Right ventricle myocardium inferior (tissue), 1 donor: Measurements from ENCODE around the gene ATL1. TPM values are rescaled to one million over a fixed set of nuclear protein-coding genes. Genes with fewer than 3 reads are reported as not detected.
"Not testable (repeated sequence)": the region's sequence is repeated elsewhere in the genome, so short reads cannot be mapped to it uniquely, and the experiment has no call there.

ENCODE experiments used
- ATAC-seq: fragments of 200-7000 bp; cut with Tn5 transposase; one replicate; pipeline ENCODE4 v1.9.1; 2020; ENCODE audit warnings: mild to moderate bottlenecking, moderate library complexity
- DNase-seq: peaks from one replicate; pipeline ENCODE4 v3.0.0; 2021; ENCODE audit errors: missing footprints
- intact Hi-C: fragments of 100-400 bp; cut with DNase I; formaldehyde crosslinking; loops from one replicate; pipeline ENCODE4 v1.11.0; 2022
- total RNA-seq: library from RNA; stranded (reverse); fragmentation: NEBNext Ultra II Directional; extraction: Animal tissue kit (Norgen Biotek cat#: 25700); gene quantifications from one replicate; pipeline ENCODE4 v1.2.1, GENCODE V29; 2021
- donor health status: DM: no; HTN: yes; CAD: no; lungs with severe emphysema.

ATL1 gene
- total RNA-seq, 1 donor from 2014 or later = 1.1 TPM

DNA sequence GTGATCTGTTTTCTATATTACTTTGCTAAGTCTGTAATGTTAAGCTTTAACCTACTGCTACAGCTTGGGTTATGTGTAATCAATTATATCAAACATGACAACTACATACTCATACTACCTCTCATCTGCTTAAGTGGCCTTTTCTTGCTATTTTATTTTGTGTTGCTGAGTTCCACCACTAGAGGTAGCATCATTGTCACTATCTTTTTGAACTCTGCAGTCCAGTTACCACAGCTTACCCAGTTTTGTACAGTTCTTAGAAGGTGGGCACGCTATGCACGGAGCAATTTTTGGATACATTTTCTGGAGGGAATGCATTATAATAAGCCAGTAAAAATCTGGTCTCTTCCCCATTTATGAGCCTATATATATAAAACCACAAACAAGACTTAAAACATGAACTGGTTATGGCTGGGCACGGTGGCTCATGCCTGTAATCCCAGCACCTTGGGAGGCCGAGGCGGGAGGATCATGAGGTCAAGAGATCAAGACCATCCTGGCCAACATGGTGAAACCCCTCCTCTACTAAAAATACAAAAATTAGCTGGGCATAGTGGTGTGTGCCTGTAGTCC is 59.7 kb downstream of the ATL1 start:
- intact Hi-C loops = loop anchor here (5.0 kb wide), 1 partner anchor 158 kb away; no protein-coding TSS in a partner anchor
- ATAC-seq = no peak
- DNase-seq = no peak

DNA sequence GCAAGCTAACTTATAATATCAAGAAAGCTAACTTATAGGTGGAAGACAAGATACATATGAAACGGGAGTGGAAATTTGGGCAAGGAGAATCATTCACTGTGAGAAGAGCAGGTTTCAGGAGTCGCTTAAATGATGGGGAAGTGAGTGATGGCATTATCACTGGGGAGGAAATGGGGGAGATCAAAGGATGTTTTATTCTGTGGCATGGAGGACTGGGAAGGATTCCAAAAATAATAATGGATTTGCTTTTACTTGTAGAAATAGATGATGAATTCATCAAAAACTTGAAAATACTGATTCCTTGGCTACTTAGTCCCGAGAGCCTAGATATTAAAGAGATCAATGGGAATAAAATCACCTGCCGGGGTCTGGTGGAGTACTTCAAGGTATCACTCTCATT is 60.4 kb downstream of the ATL1 start:
- DNase-seq (no peak), ATAC-seq (no peak)
- intact Hi-C loops = no loop called here

DNA sequence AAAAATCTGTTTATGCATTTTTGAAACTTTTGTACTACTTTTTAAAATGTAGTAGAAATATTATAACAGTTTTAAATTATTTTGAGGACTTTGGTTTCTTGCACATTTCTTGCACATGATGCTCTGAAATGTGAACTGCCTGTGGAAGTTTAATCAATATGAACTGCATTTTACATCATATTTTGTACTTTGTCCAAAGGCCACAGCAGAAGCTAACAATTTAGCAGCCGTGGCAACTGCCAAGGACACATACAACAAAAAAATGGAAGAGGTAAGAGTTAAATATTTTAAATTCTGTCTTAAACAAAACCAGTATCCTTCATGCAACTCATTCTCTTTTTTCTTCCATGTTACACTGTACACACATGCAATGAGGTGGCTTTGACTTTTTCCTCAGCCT is 63.0 kb downstream of the ATL1 start:
- intact Hi-C loops = no loop called here
- ATAC-seq (no peak), DNase-seq (no peak)

DNA sequence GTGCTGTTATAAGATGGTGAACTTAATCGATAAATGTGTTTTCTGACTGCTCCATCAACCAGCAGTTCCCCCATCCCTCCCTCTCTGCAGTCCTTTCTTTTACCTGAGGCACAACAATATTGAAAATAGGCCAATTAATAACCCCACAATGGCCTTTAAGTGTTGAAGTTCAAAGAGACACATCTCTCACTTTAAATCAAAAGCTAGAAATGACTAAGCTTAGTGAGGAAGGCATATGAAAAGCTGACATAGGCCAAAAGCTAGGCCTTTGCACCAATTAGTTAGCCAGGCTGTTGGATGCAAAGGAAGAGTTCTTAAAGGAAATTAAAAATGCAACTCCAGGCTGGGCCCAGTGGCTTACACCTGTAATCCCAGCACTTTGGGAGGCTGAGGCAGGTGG is 64.5 kb downstream of the ATL1 start:
- ATAC-seq (no peak), DNase-seq (no peak)
- intact Hi-C loops = no loop called here

DNA sequence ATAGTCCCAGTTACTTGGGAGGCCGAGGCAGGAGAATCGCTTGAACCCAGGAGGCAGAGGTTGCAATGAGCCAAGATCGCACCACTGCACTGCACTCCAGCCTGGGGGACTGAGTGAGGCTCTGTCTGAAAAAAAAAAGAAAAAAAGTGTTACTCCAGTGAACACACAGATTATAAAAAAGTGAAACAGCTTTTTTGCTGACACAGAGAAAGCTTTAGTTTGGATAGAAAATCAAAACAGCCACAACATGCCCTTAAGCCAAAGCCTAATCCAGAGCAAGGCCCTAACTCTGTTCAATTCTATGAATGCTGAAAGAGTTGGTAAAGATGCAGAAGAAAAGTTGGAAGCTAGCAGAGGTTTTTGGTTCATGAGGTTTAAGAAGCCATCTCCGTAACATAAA is 65.0 kb downstream of the ATL1 start:
- ATAC-seq, DNase-seq, intact Hi-C loops: not testable (repeated sequence)

DNA sequence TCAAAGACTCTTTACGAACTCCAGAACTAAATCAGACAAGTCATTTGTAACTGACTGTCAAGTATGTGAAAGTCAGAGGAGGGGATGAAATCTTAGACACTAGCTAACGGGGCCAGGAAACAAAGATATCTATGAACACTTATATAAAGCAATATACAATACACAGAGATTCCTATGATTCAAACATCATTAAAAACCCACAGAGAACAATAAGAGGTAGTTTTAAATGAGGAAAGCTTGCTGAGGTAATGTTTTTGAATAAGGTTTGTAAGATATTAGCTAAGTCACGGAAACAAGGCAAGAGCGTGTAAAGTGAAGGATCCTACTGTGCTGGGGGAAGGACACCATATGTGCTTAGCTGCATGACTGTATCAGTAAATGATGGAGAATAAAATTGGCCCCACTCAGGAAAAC is 71.5 kb downstream of the ATL1 start:
- intact Hi-C loops = no loop called here
- no peak for ATAC-seq
- no peak for DNase-seq

DNA sequence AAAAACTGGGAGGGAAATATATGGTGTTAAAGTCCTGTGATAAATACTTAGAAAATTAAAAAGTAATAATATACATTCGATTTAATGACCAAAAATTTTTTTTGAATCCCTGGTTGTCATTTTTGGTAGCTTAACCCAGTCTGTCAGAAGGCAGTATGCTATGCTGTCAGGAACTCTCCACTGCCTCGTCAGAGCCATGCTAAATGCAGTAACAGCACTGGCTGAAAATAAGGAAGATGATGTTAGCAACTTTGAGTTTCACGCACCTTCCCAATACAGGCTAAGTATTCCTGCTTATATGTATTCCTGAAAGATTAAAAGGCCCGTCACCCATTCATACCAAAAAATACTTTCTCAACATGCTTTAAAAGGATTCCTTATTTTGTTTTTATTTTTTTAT is 74.0 kb downstream of the ATL1 start:
- DNase-seq (no peak), ATAC-seq (no peak)
- intact Hi-C loops = no loop called here

DNA sequence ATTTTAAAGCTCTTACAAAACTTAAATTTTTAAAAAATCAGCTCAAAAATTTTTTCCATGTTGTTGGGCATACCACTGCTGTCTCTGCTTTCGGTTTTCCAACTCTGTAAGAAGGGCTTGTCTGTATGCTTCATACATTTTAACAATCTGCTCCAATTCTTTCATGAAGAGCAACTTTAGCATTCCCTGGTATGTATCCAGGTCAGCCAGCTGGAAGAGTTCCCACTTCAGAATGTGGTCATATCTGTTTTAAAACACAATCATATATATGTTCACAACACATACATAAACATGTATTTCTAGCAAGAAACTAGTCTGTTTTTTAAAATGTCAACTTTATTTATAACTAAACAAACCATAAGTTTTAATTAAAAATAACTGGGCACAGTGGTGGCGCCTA is 75.2 kb downstream of the ATL1 start:
- intact Hi-C loops = no loop called here

DNA sequence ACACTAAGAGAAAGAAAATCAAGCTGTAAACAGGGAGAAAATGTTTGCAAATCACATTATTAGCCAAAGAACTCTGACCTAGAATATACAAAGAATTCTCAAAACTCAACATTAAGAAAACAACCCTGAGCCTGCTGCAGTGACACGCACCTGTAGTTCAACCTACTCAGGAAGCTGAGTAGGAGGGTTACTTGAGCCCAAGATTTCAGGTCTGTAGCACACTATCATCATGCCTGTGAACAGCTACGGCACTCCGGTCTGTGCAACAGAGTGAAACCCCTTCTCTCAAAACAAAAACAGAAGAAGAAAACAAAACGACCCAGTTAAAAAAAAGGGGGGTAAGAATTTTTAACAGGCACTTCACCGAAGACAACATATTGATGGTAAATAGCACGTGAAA is 87.3 kb downstream of the ATL1 start:
- DNase-seq = no peak
- no peak for ATAC-seq
- intact Hi-C loops = no loop called here

More for the DNA sequence above, 75.2 kb downstream of the ATL1 start:
- DNase-seq = no peak
- ATAC-seq = no peak

DNA sequence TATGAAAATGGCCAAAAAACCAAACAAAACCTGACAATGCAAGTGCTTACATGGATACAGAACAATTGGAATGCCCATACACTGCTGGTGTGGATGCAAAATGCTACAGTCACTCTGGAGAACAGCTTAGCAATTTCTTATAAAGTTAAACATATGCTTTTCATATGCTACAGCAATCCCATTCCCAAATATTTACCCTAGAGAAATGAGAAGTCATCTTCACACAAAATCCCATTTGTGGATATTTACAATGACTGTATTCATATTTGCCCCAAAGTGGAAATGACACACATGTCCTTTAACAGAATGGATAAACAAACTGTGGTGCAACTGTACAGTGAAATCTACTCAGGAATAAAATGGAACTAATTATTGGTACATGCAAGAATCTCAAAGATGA is 87.8 kb downstream of the ATL1 start:
- intact Hi-C loops = no loop called here
- no peak for DNase-seq
- ATAC-seq = no peak

DNA sequence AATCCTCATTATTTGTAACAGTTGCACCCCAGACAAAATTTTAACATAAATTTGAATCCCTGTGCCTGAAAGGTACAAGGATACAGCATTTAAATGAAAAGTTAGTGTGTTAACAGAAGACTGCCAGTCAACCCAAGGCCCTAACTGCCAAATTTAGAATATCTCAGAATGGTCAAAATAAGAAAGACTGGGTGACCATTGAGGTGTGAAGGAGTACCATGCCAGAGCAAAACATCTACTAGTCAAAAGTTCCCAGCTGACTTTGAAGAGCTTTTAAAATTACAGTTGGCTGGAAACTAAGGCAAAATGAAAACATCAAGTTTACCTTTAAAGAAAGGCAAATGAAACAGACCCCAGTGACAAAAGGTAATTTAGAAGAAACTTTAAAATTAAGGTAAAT is 89.7 kb downstream of the ATL1 start:
- intact Hi-C loops = loop anchor here (10.0 kb wide), 1 partner anchor 335 kb away; the partner anchor contains the start of genes DMAC2L and L2HGDH
- DNase-seq = no peak
- ATAC-seq = no peak

DNA sequence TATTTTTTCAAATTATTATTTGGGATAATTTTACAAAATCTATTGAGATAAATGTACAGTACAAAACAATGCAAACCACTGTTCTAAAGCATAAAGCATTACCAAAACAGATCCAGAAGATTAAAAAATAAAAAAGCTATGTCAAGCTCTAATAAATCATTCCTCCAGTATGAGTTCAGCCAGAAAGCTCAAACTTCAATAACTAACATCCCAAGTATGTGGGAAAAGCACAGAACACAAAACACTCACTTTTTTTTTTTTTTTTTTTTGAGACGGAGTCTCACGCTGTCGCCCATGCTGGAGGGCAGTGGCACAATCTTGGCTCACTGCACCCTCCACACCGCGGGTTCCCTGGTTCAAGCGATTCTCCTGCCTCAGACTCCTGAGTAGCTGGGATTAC is 96.8 kb downstream of the ATL1 start:
- no peak for DNase-seq
- no peak for ATAC-seq
- intact Hi-C loops = loop anchor here (10.0 kb wide), 1 partner anchor 342 kb away; the partner anchor contains the start of genes DMAC2L and L2HGDH

DNA sequence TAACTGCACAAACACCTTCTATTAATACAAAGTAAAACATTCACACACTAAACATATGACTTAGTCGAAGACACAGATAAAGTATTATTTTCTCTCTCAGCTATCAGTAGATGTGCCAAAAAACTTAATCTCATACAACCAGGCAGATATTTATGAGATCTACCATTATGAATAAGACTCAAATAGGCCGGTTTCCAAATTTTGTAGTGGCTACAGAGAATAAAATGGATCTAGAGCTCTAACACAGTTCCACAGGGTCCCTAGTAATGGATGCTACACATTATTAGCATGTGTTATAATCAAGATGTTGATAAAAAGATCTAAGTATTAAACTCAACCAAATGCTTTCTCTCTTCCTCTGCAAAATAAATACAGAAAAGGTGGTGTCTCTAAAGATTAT is 97.8 kb downstream of the ATL1 start:
- intact Hi-C loops = loop anchor here (10.0 kb wide), 1 partner anchor 343 kb away; the partner anchor contains the start of genes DMAC2L and L2HGDH
- DNase-seq (no peak), ATAC-seq (no peak)

DNA sequence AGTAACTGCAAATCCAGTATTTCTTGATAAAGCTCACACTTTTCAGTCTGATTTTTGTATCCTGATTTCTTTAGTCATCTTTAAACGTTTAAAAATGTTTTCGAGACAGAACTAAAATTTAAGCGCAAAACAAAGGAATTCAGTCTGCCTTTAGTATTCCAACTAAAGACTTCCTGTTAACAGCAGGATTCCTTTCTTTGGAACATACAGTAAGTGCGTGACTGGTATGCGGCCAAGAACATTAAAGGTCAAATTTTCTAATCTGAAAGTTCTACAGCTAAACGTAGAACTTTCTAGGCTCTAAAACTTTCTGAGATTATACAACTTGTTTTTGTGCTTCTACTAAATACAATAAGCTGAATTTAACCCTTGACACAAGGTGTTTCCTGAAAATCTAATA is 98.3 kb downstream of the ATL1 start:
- intact Hi-C loops = loop anchor here (10.0 kb wide), 1 partner anchor 343 kb away; the partner anchor contains the start of genes DMAC2L and L2HGDH
- no peak for DNase-seq
- ATAC-seq = peak; percentile 50

DNA sequence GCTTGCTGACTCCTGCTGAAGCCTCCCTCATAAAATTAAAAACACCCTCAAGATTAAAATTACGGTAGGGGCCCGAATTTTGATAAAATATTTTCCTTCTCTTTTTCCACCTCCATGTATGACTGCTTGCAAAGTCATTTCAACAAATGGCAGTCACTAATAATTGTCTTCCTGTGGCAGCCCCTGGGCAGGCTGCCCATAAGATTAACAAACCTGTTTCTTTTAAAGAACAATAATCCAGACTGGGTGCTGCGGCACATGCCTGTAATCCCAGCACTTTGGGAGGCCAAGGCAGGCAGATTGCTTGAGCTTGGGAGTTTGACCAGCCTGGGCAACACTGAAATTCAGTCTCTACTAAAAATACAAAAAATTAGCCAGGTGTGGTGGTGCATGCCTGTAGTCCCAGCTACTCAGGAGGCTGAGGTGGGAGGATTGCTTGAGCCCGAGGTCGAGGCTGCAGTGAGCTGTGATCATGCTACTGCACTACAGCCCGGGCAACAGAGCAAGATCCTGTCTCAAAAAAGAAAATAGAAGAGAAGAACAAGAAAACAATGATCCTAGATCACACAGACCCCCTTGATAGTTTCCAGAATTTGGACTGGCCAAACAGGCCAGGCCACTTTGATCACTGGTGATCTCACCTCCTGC is 99.5 kb downstream of the ATL1 start:
- no peak for DNase-seq
- ATAC-seq = no peak
- intact Hi-C loops = loop anchor here (10.0 kb wide), 1 partner anchor 345 kb away; the partner anchor contains the start of genes DMAC2L and L2HGDH

DNA sequence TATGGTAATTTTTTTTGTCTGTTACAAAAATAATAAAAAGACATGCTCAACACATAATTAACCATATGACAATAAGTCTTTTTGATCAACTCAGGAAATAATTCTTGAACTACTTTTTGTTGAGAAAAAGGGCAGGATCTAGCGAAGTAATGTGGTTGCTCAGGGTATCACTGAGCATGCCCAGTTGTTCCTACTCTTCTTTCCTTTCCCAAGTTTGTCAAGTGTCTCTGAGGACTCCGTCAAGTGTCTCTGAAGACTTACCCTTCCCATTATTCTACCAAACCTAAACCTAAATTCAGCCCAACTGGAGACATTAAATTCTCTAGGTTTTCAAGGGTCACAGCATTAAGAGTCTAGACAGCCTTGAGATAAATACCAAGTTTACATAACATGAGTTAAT is 104.6 kb downstream of the ATL1 start:
- intact Hi-C loops, ATAC-seq: not testable (repeated sequence)

DNA sequence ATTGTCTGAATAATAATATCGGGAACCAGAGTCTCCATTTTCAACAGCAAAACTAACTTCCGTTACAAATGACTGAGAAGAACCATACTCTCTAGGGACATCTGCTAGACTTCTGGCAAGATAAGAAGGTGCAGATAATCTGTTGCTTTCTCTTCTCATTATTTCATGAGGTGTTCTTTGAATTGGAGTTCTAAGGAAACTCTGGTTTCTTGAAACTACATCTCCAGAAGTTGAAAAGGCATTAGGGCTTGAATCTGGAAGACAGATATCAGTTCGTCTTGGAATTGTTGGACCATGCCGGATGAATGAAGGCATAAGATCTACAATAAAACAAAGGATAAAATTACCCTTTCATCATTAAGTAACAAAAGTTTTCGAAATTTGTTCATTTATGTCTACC is 105.4 kb downstream of the ATL1 start:
- ATAC-seq, DNase-seq, intact Hi-C loops: not testable (repeated sequence)

More for the DNA sequence above, 104.6 kb downstream of the ATL1 start:
- not testable (repeated sequence) for DNase-seq

DNA sequence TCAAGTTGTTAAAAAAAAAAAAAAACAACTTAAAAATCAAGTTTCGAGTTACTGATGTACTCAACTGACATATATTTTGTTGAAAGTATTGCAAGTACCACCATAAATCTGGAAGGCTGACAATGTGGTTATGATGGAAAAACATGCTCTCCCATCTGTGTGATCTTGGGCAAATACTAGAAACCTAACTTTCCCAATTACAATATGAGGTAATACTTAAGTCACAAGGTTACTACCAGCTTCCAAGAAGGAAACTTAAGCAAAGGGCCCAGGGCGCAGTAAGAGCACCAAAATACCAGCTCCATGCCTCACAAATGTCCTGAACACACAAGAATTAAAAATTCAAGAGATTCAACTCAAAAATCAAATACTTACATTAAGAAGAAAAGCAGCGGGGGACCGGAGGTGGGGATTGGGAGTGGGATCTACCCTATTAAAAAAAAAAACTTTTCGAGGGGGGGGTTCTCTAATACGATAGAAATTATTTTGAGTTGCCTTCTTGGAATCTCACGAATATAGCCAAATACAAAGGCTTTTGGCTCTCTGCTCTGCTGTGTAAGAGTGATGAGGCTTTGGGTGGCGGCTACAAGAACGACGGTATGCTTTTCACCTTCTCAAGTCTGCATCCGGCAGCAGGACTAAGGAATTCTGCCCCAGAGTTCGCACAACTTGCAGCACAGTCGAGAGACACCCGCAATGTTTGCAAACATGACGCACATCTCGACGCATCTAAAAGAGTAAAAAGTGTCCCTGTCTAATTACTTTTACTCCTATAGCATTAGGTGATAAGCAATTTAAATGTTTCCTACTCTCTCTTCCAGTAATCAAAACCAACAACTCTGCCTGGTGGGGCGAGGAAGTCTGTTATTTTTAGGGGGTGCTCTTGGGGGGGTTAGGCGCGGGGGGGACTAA is 107.1 kb downstream of the ATL1 start:
- DNase-seq (no peak), ATAC-seq (peak; percentile 15)
- intact Hi-C loops = no loop called here

DNA sequence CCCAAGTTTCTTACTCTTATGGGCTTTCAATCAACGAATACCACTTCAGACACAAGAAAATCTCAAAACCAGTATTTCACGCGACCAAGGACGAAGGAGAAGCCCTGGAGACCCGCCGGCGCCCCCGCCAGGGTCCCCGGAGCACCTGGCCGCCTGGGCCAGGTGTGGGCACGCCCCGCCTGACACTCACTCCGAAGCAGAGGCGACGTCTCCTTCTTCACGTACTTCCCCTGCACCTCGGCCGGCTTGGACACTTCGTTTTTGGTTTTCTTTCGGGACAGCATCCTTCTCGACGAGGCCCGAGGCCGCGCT is 107.7 kb downstream of the ATL1 start:
- ATAC-seq (no peak), DNase-seq (no peak)
- intact Hi-C loops = no loop called here
